Loucy (cell line): ENCODE results near the gene PDE2A.

Experiments used
- CTCF ChIP-seq: fragments of 200-600 bp; sonication (generic); conservative IDR thresholded peaks from 2 replicates; pipeline ENCODE4 v1.5.1; 2014; ENCODE audit warnings: mild to moderate bottlenecking, antibody characterized with exemption, low read length
- EZH2phosphoT487 ChIP-seq: fragments of 200-600 bp; IDR thresholded peaks from 2 replicates; pipeline ENCODE4 v1.6.1; 2018; ENCODE audit warnings: antibody characterized with exemption, mild to moderate bottlenecking, moderate library complexity, borderline replicate concordance

GRCh38 chr11:72629266-72629665 lies 45.0 kb downstream of the PDE2A start:
- TF ChIP-seq CTCF (no peak), EZH2phosphoT487 (no peak)
